GM12878 (cell line): ENCODE results near the gene CALHM3.

ENCODE experiments used
- CREB1 ChIP-seq: IDR thresholded peaks from 2 replicates; pipeline ENCODE4 v1.6.1; 2012; ENCODE audit warnings: low read depth, mild to moderate bottlenecking, inconsistent platforms
- EP300 ChIP-seq, 2 experiments: fragments of 150-350 bp in 1 of 2; IDR thresholded peaks; 2 replicates each; pipeline ENCODE4 v1.6.1; 2011 to 2012; ENCODE audit warnings: low read depth in 2 of 2, low read length in 2 of 2, borderline replicate concordance in 1 of 2, improper control_type of control experiment in 1 of 2, inconsistent platforms in 1 of 2; ENCODE audit not compliant: control insufficient read depth in 1 of 2
- GATAD2B ChIP-seq: fragments of 450-650 bp; conservative IDR thresholded peaks from 2 replicates; pipeline ENCODE4 v1.6.1; 2017; ENCODE audit warnings: low read depth, mild to moderate bottlenecking, moderate library complexity
- HCFC1 ChIP-seq: fragments of 150-350 bp; IDR thresholded peaks from 2 replicates; pipeline ENCODE4 v1.6.1; 2014; ENCODE audit warnings: low read length
- IRF4 ChIP-seq: IDR thresholded peaks from 2 replicates; pipeline ENCODE4 v1.6.1; 2011; ENCODE audit warnings: low read depth, low read length
- KAT2A ChIP-seq: conservative IDR thresholded peaks from 2 replicates; pipeline ENCODE4 v1.6.1; 2011; ENCODE audit warnings: low read depth, low read length; ENCODE audit not compliant: control insufficient read depth
- KLF5 ChIP-seq: fragments of 450-650 bp; IDR thresholded peaks from 2 replicates; pipeline ENCODE4 v1.6.1; 2014; ENCODE audit warnings: mild to moderate bottlenecking; ENCODE audit not compliant: partially characterized antibody
- NFIC ChIP-seq: IDR thresholded peaks from 2 replicates; pipeline ENCODE4 v1.6.1; 2012; ENCODE audit warnings: low read depth, mild to moderate bottlenecking, inconsistent platforms, low read length, moderate library complexity
- TF ChIP-seq, protein P1 (sequence below): IDR thresholded peaks from 2 replicates; pipeline ENCODE4 v1.6.1; 2012; ENCODE audit warnings: low read depth, low read length, improper control_type of control experiment
- TF ChIP-seq, protein P2 (sequence below): fragments of 450-650 bp; IDR thresholded peaks from 2 replicates; pipeline ENCODE4 v1.6.1; 2017; ENCODE audit warnings: mild to moderate bottlenecking, moderate library complexity
- TF ChIP-seq, protein P3 (sequence below), 3 experiments: IDR thresholded peaks in 2 of 3; conservative IDR thresholded peaks in 1 of 3; 2 replicates each; pipeline ENCODE4 v1.5.1; 2011; ENCODE audit warnings: low read depth in 3 of 3, low read length in 3 of 3, mild to moderate bottlenecking in 3 of 3, control low read depth in 2 of 3, moderate library complexity in 2 of 3, inconsistent platforms in 1 of 3, mixed read lengths in 1 of 3; ENCODE audit not compliant: control insufficient read depth in 2 of 3, insufficient read depth in 1 of 3; ENCODE audit errors: extremely low read depth in 1 of 3
- TF ChIP-seq, protein P4 (sequence below): fragments of 450-650 bp; IDR thresholded peaks from 2 replicates; pipeline ENCODE4 v1.6.1; 2018; ENCODE audit warnings: borderline replicate concordance, mild to moderate bottlenecking; ENCODE audit not compliant: partially characterized antibody
- TF ChIP-seq, protein P5 (sequence below): IDR thresholded peaks from 2 replicates; pipeline ENCODE4 v1.6.1; 2012; ENCODE audit warnings: low read length, inconsistent platforms

DNA sequence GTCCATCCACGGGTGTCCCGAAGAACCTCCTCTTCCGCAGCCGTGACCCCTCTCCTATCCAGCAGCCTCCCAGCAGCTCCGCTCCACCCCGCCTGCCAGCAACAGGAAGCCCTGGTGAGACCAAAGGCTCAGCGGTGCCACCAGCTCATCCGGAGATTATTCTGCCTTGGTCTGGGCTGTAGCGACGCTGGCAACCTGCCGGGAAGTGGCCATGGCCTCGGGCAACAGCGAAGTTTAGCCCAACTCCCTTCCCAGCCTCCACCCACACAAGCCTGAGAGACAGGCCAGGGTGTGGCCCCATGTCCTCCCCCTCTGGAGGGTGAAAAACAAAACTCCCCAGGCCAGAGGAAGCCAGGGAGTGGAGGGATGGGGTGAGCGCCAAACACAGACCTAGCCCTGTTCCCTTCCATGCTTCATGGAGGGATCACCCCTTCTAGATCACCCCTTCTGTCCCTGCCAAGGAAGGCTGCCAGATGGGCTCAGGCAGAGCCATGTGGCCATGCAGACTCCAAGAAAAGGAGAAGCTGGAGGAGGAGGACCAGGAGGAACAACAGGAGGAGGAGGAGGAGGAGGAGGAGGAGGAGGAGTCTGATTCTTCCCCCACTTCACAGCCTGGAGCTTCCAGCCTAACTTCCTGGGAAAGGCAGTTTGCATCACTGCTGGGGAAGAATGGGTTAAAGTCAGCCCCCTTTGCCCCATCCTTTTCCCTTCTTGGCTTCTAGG is 27.8 kb downstream of the CALHM3 start:
- TF ChIP-seq NFIC (no peak), EP300 (IDR thresholded peaks at IDR 0.05; ENCODE audit: borderline replicate concordance in 1 of 2, control insufficient read depth in 1 of 2, low read depth in 2 of 2, low read length in 2 of 2) (no peak), IRF4 (no peak), CREB1 (no peak), KLF5 (no peak), KAT2A (no peak), HCFC1 (no peak), GATAD2B (peak; percentile 65; the same call in 1 of the 2 replicates)
- TF ChIP-seq, protein P1, sequence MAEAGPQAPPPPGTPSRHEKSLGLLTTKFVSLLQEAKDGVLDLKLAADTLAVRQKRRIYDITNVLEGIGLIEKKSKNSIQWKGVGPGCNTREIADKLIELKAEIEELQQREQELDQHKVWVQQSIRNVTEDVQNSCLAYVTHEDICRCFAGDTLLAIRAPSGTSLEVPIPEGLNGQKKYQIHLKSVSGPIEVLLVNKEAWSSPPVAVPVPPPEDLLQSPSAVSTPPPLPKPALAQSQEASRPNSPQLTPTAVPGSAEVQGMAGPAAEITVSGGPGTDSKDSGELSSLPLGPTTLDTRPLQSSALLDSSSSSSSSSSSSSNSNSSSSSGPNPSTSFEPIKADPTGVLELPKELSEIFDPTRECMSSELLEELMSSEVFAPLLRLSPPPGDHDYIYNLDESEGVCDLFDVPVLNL: no peak
- TF ChIP-seq, protein P2, sequence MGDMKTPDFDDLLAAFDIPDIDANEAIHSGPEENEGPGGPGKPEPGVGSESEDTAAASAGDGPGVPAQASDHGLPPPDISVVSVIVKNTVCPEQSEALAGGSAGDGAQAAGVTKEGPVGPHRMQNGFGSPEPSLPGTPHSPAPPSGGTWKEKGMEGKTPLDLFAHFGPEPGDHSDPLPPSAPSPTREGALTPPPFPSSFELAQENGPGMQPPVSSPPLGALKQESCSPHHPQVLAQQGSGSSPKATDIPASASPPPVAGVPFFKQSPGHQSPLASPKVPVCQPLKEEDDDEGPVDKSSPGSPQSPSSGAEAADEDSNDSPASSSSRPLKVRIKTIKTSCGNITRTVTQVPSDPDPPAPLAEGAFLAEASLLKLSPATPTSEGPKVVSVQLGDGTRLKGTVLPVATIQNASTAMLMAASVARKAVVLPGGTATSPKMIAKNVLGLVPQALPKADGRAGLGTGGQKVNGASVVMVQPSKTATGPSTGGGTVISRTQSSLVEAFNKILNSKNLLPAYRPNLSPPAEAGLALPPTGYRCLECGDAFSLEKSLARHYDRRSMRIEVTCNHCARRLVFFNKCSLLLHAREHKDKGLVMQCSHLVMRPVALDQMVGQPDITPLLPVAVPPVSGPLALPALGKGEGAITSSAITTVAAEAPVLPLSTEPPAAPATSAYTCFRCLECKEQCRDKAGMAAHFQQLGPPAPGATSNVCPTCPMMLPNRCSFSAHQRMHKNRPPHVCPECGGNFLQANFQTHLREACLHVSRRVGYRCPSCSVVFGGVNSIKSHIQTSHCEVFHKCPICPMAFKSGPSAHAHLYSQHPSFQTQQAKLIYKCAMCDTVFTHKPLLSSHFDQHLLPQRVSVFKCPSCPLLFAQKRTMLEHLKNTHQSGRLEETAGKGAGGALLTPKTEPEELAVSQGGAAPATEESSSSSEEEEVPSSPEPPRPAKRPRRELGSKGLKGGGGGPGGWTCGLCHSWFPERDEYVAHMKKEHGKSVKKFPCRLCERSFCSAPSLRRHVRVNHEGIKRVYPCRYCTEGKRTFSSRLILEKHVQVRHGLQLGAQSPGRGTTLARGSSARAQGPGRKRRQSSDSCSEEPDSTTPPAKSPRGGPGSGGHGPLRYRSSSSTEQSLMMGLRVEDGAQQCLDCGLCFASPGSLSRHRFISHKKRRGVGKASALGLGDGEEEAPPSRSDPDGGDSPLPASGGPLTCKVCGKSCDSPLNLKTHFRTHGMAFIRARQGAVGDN: 0 out of 2 replicates have a peak, but pooled peaks have one; percentile 32
- TF ChIP-seq, protein P3, sequence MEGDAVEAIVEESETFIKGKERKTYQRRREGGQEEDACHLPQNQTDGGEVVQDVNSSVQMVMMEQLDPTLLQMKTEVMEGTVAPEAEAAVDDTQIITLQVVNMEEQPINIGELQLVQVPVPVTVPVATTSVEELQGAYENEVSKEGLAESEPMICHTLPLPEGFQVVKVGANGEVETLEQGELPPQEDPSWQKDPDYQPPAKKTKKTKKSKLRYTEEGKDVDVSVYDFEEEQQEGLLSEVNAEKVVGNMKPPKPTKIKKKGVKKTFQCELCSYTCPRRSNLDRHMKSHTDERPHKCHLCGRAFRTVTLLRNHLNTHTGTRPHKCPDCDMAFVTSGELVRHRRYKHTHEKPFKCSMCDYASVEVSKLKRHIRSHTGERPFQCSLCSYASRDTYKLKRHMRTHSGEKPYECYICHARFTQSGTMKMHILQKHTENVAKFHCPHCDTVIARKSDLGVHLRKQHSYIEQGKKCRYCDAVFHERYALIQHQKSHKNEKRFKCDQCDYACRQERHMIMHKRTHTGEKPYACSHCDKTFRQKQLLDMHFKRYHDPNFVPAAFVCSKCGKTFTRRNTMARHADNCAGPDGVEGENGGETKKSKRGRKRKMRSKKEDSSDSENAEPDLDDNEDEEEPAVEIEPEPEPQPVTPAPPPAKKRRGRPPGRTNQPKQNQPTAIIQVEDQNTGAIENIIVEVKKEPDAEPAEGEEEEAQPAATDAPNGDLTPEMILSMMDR (IDR thresholded peaks at IDR 0.05 in 2 of 3, conservative IDR thresholded peaks at IDR 0.05 in 1 of 3; ENCODE audit: control insufficient read depth in 2 of 3, extremely low read depth in 1 of 3, insufficient read depth in 1 of 3, low read depth in 3 of 3, low read length in 3 of 3): no peak
- TF ChIP-seq, protein P4, sequence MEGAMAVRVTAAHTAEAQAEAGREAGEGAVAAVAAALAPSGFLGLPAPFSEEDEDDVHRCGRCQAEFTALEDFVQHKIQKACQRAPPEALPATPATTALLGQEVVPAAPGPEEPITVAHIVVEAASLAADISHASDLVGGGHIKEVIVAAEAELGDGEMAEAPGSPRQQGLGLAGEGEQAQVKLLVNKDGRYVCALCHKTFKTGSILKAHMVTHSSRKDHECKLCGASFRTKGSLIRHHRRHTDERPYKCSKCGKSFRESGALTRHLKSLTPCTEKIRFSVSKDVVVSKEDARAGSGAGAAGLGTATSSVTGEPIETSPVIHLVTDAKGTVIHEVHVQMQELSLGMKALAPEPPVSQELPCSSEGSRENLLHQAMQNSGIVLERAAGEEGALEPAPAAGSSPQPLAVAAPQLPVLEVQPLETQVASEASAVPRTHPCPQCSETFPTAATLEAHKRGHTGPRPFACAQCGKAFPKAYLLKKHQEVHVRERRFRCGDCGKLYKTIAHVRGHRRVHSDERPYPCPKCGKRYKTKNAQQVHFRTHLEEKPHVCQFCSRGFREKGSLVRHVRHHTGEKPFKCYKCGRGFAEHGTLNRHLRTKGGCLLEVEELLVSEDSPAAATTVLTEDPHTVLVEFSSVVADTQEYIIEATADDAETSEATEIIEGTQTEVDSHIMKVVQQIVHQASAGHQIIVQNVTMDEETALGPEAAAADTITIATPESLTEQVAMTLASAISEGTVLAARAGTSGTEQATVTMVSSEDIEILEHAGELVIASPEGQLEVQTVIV: no peak
- TF ChIP-seq, protein P5, sequence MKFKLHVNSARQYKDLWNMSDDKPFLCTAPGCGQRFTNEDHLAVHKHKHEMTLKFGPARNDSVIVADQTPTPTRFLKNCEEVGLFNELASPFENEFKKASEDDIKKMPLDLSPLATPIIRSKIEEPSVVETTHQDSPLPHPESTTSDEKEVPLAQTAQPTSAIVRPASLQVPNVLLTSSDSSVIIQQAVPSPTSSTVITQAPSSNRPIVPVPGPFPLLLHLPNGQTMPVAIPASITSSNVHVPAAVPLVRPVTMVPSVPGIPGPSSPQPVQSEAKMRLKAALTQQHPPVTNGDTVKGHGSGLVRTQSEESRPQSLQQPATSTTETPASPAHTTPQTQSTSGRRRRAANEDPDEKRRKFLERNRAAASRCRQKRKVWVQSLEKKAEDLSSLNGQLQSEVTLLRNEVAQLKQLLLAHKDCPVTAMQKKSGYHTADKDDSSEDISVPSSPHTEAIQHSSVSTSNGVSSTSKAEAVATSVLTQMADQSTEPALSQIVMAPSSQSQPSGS: no peak
